ENCODE results near the gene LTBP1.

The LTBP1 gene

GRCh38 chr2:33312355-33312754 is 365.6 kb downstream of the LTBP1 start:
- no peak for DNase-seq (ENCODE audit: low read depth in 1 of 2, low spot score in 1 of 2)
- Histone ChIP-seq H3K27me3 (ENCODE audit: insufficient read depth, poor library complexity, severe bottlenecking) (no peaks in the 10 kb centered on the region), H3K27ac (replicated peaks) (no peak overlapping the region), H3K4me3 (replicated peaks; ENCODE audit: insufficient read depth, low read length) (no peak overlapping the region)
- no peak for TF ChIP-seq SPI1 (IDR thresholded peaks at IDR 0.05; ENCODE audit: borderline replicate concordance, low read depth)
- TF ChIP-seq GABPA (IDR thresholded peaks at IDR 0.05; ENCODE audit: low read depth), result no peak
- TF ChIP-seq CTCF (IDR thresholded peaks at IDR 0.05; ENCODE audit: insufficient read depth, low read length), result no peak
- TF ChIP-seq REST (IDR thresholded peaks at IDR 0.05; ENCODE audit: insufficient replicate concordance, low read depth), result no peak

GRCh38 chr2:33313039-33313438 is 366.3 kb downstream of the LTBP1 start:
- Histone ChIP-seq H3K4me3 (replicated peaks; ENCODE audit: insufficient read depth, low read length) (no peak overlapping the region), H3K27ac (replicated peaks) (no peak overlapping the region), H3K27me3 (ENCODE audit: insufficient read depth, poor library complexity, severe bottlenecking) (no peaks in the 10 kb centered on the region)
- TF ChIP-seq SPI1 (IDR thresholded peaks at IDR 0.05; ENCODE audit: borderline replicate concordance, low read depth) (no peak), POLR2AphosphoS5 (IDR thresholded peaks at IDR 0.05; ENCODE audit: low read depth) (no peak), CTCF (IDR thresholded peaks at IDR 0.05; ENCODE audit: insufficient read depth, low read length) (no peak), GABPA (IDR thresholded peaks at IDR 0.05; ENCODE audit: low read depth) (no peak), REST (IDR thresholded peaks at IDR 0.05; ENCODE audit: insufficient replicate concordance, low read depth) (no peak)
- no peak for DNase-seq (ENCODE audit: low read depth in 1 of 2, low spot score in 1 of 2)

- no peak overlapping the region for H3K27ac ChIP-seq (replicated peaks)
- TF ChIP-seq REST (IDR thresholded peaks at IDR 0.05; ENCODE audit: insufficient replicate concordance, low read depth) (no peak), CTCF (IDR thresholded peaks at IDR 0.05; ENCODE audit: insufficient read depth, low read length) (no peak), POLR2AphosphoS5 (IDR thresholded peaks at IDR 0.05; ENCODE audit: low read depth) (no peak), GABPA (IDR thresholded peaks at IDR 0.05; ENCODE audit: low read depth) (no peak), SPI1 (IDR thresholded peaks at IDR 0.05; ENCODE audit: borderline replicate concordance, low read depth) (no peak)
These were observed 367.8 kb downstream of the LTBP1 start for GRCh38 chr2:33314541-33314940.

More at GRCh38 chr2:33314541-33314940, 367.8 kb downstream of the LTBP1 start:
- Histone ChIP-seq H3K4me3 (replicated peaks; ENCODE audit: insufficient read depth, low read length) (no peak overlapping the region), H3K27me3 (ENCODE audit: insufficient read depth, poor library complexity, severe bottlenecking) (no peaks in the 10 kb centered on the region)
- no peak for DNase-seq (ENCODE audit: low read depth in 1 of 2, low spot score in 1 of 2)

Measured in HL-60 (cell line).